Choroid plexus epithelial cell (primary cell): Measurements from ENCODE around the gene MASP2.

ENCODE experiments used
- DNase-seq: peaks from one replicate; pipeline ENCODE4 v3.0.0-alpha.2; 2010; ENCODE audit warnings: low read depth
- H3K4me3 ChIP-seq: 2 replicates; pipeline ENCODE4 v1.5.1; 2011; ENCODE audit warnings: low read depth, mild to moderate bottlenecking, control low read depth, low read length, moderate library complexity
- CTCF ChIP-seq: conservative IDR thresholded peaks from 2 replicates; pipeline ENCODE4 v1.5.1; 2011; ENCODE audit warnings: low read depth, mild to moderate bottlenecking, control low read depth, inconsistent platforms, low read length, moderate library complexity

The MASP2 gene

GRCh38 chr1:11027316-11027715 is 19.7 kb downstream of the MASP2 start:
- no peak for TF ChIP-seq CTCF
- H3K4me3 ChIP-seq = no peak overlapping the region
- DNase-seq = no peak

- DNase-seq = no peak
- no peak for TF ChIP-seq CTCF
- H3K4me3 ChIP-seq = no peak overlapping the region
Measured at GRCh38 chr1:11026903-11027302, 20.1 kb downstream of the MASP2 start.

- DNase-seq = no peak
- no peak for TF ChIP-seq CTCF
Measured at GRCh38 chr1:11026052-11026451, 21.0 kb downstream of the MASP2 start.

GRCh38 chr1:11025618-11026017 is 21.4 kb downstream of the MASP2 start:
- TF ChIP-seq CTCF = no peak
- H3K4me3 ChIP-seq = no peak overlapping the region
- DNase-seq = no peak

More at GRCh38 chr1:11026052-11026451, 21.0 kb downstream of the MASP2 start:
- H3K4me3 ChIP-seq = no peak overlapping the region

- DNase-seq = no peak
- no peak overlapping the region for H3K4me3 ChIP-seq
- no peak for TF ChIP-seq CTCF
Measured at GRCh38 chr1:11024874-11025203, 22.2 kb downstream of the MASP2 start.

- TF ChIP-seq CTCF = no peak
- no peak for DNase-seq
- H3K4me3 ChIP-seq = no peak overlapping the region
Measured at GRCh38 chr1:11024154-11024873, 22.7 kb downstream of the MASP2 start.

- DNase-seq = no peak
- no peak overlapping the region for H3K4me3 ChIP-seq
- TF ChIP-seq CTCF = no peak
Measured at GRCh38 chr1:11023201-11023600, 23.8 kb downstream of the MASP2 start.
